AG04449 (cell line): ENCODE data around the gene DPF3.

Experiments used
- CTCF ChIA-PET: fragments of 350-600 bp; formaldehyde crosslinking; extraction: SDS; loops from one replicate; lab custom pipeline; 2021; ENCODE audit warnings: antibody characterized with exemption; lab: Yijun Ruan, JAX
- POLR2A ChIA-PET: fragments of 400-600, 350-600 bp; formaldehyde crosslinking; extraction: SDS; loops from one replicate; lab custom pipeline; 2020; ENCODE audit warnings: antibody characterized with exemption, inconsistent platforms; lab: Yijun Ruan, JAX
- DNase-seq: peaks from one replicate; pipeline ENCODE4 v3.0.0-alpha.2; 2010; ENCODE audit warnings: low read depth, low spot score
- H3K4me3 ChIP-seq: 2 replicates; pipeline ENCODE4 v1.5.1; 2011; ENCODE audit warnings: low read depth, mild to moderate bottlenecking, control low read depth, low read length
- CTCF ChIP-seq: IDR thresholded peaks from one replicate; pipeline ENCODE4 v1.5.1; 2011; ENCODE audit warnings: mild to moderate bottlenecking, moderate library complexity, low read length, control low read depth, inconsistent platforms; ENCODE audit not compliant: insufficient read depth; ENCODE audit errors: missing control alignments

The DPF3 gene

GRCh38 chr14:72781561-72782508, 112.1 kb downstream of the DPF3 start:
- H3K4me3 ChIP-seq: no peak overlapping the region; the same call in 1 of the 2 replicates
- CTCF ChIA-PET: interaction anchor here (0.5 to 2.3 kb wide), 7 partner anchors 8 to 268 kb away, joined by 3 to 11 read pairs (median 4); no protein-coding TSS in a partner anchor

DNA sequence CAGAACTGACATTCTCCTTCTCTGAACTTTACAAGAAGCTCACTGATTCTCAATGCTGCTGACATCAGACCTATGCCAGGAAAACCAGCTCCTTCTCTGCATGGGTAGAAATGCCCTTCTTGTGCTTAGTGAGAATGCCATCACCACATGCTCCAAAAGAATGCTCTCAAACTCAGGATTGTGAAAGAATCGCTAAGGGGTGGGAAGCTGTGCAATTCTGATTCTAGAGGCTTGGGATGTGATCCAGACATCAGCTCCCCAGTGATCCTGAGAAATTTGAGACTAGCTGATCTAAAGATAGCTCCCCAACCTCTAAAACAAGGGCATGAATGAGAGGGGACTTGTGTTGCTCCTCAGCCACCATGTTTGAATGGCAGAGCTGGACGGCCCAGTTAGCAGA, 113.2 kb downstream of the DPF3 start:
- ChIA-PET POLR2A (interaction anchor here (0.7 to 2.2 kb wide), 3 partner anchors 34 to 113 kb away, joined by 3 to 6 read pairs (median 5); partner anchors contain the start of gene DPF3), CTCF (interaction anchor here (0.7 to 2.3 kb wide), 7 partner anchors 9 to 266 kb away, joined by 3 to 11 read pairs (median 4); no protein-coding TSS in a partner anchor)
- DNase-seq: peak; percentile 81
- no peak overlapping the region for H3K4me3 ChIP-seq
- TF ChIP-seq CTCF: no peak

More at GRCh38 chr14:72781561-72782508, 112.1 kb downstream of the DPF3 start:
- POLR2A ChIA-PET: interaction anchor here (0.6 to 2.2 kb wide), 4 partner anchors 36 to 268 kb away, joined by 3 to 6 read pairs (median 4); partner anchors contain the start of gene DPF3
- no peak for TF ChIP-seq CTCF
- peak; percentile 51 for DNase-seq

DNA sequence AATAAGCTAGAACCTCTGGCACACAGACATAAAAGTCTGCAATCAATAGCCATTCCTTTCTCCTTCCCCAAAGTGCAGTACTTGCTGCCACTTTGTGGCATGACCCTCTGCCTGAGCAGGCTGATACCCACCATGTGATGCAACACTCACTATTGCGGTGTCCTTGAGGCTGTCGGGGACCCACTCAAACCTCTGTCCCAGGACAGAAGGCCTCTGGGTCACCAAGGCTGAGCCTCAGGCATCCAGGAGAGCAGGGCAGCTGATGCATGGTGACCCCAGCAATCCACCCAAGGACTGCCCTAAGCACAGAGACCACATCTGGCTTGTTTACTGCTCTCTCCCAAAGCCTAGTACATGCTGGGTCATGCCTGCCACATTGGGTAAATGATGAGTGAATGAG, 114.2 kb downstream of the DPF3 start:
- CTCF ChIA-PET: interaction anchor here (1.0 to 2.3 kb wide), 5 partner anchors 9 to 265 kb away, joined by 3 to 11 read pairs (median 4); no protein-coding TSS in a partner anchor

DNA sequence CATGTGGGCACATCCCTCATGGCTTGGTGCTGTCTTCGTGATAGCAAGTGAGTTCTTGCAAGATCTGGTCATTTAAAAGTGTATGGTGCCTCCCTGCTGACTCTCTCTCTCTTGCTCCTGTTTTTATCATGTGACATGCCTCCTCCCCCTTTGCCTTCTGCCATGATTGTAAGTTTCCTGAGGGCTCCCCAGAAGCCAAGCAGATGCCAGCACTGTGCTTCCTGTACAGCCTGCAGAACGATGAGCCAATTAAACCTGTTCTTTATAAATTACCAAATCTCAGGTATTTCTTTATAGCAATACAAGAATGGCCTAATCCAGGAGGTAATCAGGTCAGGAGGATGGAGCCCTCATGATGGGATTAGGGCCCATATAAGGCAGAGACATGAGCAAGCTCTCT, 116.3 kb downstream of the DPF3 start:
- no peak for DNase-seq
- ChIA-PET CTCF (interaction anchor here (0.6 to 1.5 kb wide), 2 partner anchors 14 to 20 kb away, joined by 3 to 4 read pairs; no protein-coding TSS in a partner anchor), POLR2A (no interaction called here)
- H3K4me3 ChIP-seq: no peak overlapping the region
- no peak for TF ChIP-seq CTCF

More for the DNA sequence above, 114.2 kb downstream of the DPF3 start:
- POLR2A ChIA-PET: no interaction called here
- no peak for DNase-seq
- no peak overlapping the region for H3K4me3 ChIP-seq
- TF ChIP-seq CTCF: no peak

GRCh38 chr14:72776701-72777261, 117.1 kb downstream of the DPF3 start:
- DNase-seq: no peak
- ChIA-PET POLR2A (no interaction called here), CTCF (interaction anchor here (1.5 kb wide), 1 partner anchor 13 kb away, joined by 4 read pairs; no protein-coding TSS in a partner anchor)
- TF ChIP-seq CTCF: no peak
- H3K4me3 ChIP-seq: no peak overlapping the region
